BJ (cell line): Measurements from ENCODE around the gene EID2. TPM values are rescaled to one million over a fixed set of nuclear protein-coding genes. Genes with fewer than 3 reads are reported as not detected.

Experiments
- CTCF ChIA-PET: fragments of 350-600 bp; formaldehyde crosslinking; extraction: SDS; loops from one replicate; lab custom pipeline; 2021; ENCODE audit warnings: antibody characterized with exemption, inconsistent platforms; lab: Yijun Ruan, JAX
- POLR2A ChIA-PET: fragments of 300-600 bp; sonication (Branson Sonifier 250); formaldehyde crosslinking; extraction: SDS; loops from one replicate; lab custom pipeline; 2021; ENCODE audit warnings: antibody characterized with exemption; lab: Charles Lee
- DNase-seq: peaks from one replicate; pipeline ENCODE4 v3.0.0-alpha.2; 2011; ENCODE audit warnings: low read depth
- H3K27me3 ChIP-seq: 2 replicates; pipeline ENCODE4 v1.6.0; 2011; ENCODE audit warnings: low read length; ENCODE audit not compliant: control insufficient read depth, insufficient read depth
- H3K36me3 ChIP-seq: 2 replicates; pipeline ENCODE4 v1.5.1; 2011; ENCODE audit warnings: low read length; ENCODE audit not compliant: control insufficient read depth, insufficient read depth
- H3K4me3 ChIP-seq: 2 replicates; pipeline ENCODE4 v1.5.1; 2011; ENCODE audit warnings: low read depth, mild to moderate bottlenecking, control low read depth, low read length
- polyA minus RNA-seq: library from RNA; depleted of rRNA, polyadenylated mRNA; stranded (reverse); fragments of >200 nt; gene quantifications from 2 replicates; pipeline ENCODE4 v1.2.3, GENCODE V29; 2011; rRNA and poly(A)+ RNA removed
- polyA plus RNA-seq: library from polyadenylated mRNA; depleted of rRNA; stranded (reverse); fragments of >200 nt; gene quantifications from 2 replicates; pipeline ENCODE4 v1.2.3, GENCODE V29; 2011; rRNA removed
- TF ChIP-seq, protein P1 (sequence below): IDR thresholded peaks from 2 replicates; pipeline ENCODE4 v1.5.1; 2011; ENCODE audit warnings: low read depth, mild to moderate bottlenecking, control low read depth, inconsistent platforms, low read length, moderate library complexity; ENCODE audit not compliant: insufficient read depth

EID2 gene, protein sequence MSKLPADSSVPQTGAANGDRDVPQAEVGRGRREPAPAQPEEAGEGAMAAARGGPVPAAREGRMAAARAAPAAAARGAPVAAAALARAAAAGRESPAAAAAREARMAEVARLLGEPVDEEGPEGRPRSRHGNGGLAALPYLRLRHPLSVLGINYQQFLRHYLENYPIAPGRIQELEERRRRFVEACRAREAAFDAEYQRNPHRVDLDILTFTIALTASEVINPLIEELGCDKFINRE
- 5.5 and 7.9 TPM in 2 replicates for polyA plus RNA-seq
- polyA minus RNA-seq: 2.1 and 2.2 TPM in 2 replicates

DNA sequence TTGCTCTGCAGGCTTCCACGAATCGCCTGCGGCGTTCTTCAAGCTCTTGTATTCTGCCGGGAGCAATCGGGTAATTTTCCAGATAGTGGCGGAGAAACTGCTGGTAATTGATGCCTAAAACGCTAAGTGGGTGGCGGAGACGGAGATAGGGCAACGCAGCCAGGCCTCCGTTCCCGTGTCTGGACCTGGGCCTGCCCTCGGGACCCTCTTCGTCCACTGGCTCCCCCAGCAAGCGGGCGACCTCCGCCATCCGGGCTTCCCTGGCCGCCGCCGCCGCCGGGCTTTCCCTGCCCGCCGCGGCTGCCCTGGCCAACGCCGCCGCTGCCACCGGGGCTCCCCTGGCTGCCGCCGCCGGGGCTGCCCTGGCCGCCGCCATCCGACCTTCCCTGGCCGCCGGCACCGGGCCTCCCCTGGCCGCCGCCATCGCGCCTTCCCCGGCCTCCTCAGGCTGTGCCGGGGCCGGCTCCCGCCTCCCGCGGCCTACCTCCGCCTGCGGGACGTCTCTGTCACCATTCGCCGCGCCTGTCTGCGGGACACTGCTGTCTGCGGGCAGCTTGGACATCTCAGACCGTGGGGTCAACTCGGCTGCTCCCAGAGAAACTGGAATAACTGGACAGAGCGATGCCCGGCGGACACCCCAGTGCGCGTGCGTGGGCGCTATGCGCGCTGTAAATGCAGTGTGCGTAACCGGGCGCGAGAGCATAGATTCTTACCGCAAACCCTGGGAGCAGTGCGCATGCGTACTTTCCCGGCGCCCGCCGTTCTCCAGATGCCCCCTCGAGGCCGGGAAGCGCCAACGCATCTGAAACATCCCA, at the start of gene EID2:
Gene EID2, minus strand, starts transcription at position 644 of the 815 bp plus-strand sequence. Its CDS starts 82 bp downstream, at position 562.
- ChIA-PET POLR2A (no interaction called here), CTCF (interaction anchor here (1.0 to 5.1 kb wide), 5 partner anchors 9 to 294 kb away, joined by 3 to 28 read pairs (median 4); partner anchors contain the start of genes DYRK1B and PLEKHG2)
- H3K27me3 ChIP-seq: no peaks in the 10 kb centered on the region
- TF ChIP-seq, protein P1, sequence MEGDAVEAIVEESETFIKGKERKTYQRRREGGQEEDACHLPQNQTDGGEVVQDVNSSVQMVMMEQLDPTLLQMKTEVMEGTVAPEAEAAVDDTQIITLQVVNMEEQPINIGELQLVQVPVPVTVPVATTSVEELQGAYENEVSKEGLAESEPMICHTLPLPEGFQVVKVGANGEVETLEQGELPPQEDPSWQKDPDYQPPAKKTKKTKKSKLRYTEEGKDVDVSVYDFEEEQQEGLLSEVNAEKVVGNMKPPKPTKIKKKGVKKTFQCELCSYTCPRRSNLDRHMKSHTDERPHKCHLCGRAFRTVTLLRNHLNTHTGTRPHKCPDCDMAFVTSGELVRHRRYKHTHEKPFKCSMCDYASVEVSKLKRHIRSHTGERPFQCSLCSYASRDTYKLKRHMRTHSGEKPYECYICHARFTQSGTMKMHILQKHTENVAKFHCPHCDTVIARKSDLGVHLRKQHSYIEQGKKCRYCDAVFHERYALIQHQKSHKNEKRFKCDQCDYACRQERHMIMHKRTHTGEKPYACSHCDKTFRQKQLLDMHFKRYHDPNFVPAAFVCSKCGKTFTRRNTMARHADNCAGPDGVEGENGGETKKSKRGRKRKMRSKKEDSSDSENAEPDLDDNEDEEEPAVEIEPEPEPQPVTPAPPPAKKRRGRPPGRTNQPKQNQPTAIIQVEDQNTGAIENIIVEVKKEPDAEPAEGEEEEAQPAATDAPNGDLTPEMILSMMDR: peak; percentile 90
- no peaks in the 10 kb centered on the region for H3K36me3 ChIP-seq
- H3K4me3 ChIP-seq: peak within 1 kb of the TSS; percentile 87
- DNase-seq: peak; percentile 62

DNA sequence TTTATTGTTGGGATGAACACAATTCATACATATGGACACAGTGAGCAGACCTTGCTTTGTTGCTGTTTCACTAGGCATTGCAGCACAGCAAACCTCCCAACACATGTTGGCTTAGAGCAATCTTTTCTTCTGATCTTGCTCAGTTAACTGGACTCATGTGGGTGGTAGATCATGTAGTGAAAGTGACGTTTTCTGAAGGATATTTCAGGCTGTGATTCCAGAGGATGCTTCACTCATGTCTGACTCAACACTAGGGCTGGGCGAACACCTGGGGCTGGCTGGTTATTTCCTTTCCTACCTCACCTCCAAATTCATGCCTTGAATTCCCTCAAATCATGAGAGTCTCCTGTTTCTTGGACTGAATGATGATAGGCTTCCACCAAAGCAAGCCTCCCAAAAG, 48.1 kb upstream of the EID2 start:
- Histone ChIP-seq H3K36me3 (no peaks in the 10 kb centered on the region), H3K27me3 (no peaks in the 10 kb centered on the region), H3K4me3 (no peak overlapping the region)
- CTCF ChIA-PET: no interaction called here
- DNase-seq: no peak
- TF ChIP-seq, protein P1: no peak
- POLR2A ChIA-PET: no interaction called here

DNA sequence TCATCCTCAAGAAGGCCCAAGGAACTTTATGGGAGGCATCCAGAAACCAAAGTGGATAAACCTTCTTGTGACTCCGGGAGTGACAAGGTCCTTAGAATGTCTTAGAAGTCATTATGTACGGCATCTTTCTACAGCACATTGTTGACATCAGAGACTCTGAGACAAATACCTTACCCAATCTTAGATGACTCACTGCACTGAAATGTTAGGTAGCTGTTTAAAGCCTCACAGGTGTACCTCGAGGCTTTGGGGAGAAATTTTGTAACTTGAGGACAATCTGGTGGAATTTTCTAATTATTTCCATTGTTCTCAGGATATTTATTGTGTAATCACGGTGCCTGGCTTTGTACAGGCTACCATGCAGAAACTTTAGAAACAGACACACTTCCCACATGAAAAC, 47.5 kb upstream of the EID2 start:
- POLR2A ChIA-PET: no interaction called here
- CTCF ChIA-PET: no interaction called here
- TF ChIP-seq, protein P1: no peak

DNA sequence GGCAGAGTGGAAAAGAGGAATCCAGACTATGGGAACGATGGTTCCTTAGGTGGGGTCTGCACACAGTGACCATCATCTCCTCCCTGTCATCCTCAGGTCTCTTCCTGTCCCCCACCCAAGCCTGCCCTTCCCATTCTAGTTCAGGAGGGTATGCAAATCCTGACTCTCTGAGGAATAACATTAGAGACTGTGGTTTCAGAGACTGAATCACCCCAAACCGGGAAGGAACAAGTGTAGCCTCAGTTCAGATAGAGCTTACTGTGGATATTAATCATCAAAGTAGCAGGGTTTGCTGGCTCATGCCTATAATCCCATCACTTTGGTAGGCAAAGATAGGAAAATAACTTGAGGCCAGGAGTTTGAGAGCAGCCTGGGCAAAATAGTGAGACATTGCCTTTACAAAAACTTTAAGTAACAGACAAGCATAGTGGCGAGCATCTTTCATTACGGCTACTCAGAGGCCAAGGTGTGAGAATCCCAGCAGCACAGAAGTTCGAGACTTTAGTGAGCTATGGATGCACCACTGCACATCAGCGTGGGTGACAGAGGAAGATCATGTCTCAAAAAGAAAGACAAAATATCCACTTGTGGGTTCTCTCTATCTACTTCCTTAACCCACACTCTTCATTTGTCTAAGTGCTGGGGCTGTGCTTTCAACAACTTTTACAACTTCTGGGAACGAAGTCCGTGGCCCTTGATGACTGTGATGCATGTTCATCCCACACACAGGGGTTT, 43.1 kb upstream of the EID2 start:
- TF ChIP-seq, protein P1: no peak
- DNase-seq: no peak
- ChIA-PET POLR2A (no interaction called here), CTCF (no interaction called here)
- Histone ChIP-seq H3K36me3 (no peaks in the 10 kb centered on the region), H3K4me3 (no peak overlapping the region), H3K27me3 (no peaks in the 10 kb centered on the region)

More for the DNA sequence above, 47.5 kb upstream of the EID2 start:
- Histone ChIP-seq H3K4me3 (no peak overlapping the region), H3K36me3 (no peaks in the 10 kb centered on the region), H3K27me3 (no peaks in the 10 kb centered on the region)
- no peak for DNase-seq
